ELF-1 (cell line): ENCODE data around the gene PANK4.

Source experiments
- DNase-seq: peaks from one replicate; pipeline ENCODE4 v3.0.0-alpha.2; 2016; ENCODE audit warnings: low read depth, low spot score

The PANK4 gene

GRCh38 chr1:2528966-2529783, 2.8 kb upstream of the PANK4 start:
- DNase-seq = peak; percentile 71

GRCh38 chr1:2528611-2528965, 2.2 kb upstream of the PANK4 start:
- DNase-seq = no peak

GRCh38 chr1:2528016-2528415, 1.6 kb upstream of the PANK4 start:
- DNase-seq = no peak

- DNase-seq = no peak
Measured at GRCh38 chr1:2527556-2527860, 1.1 kb upstream of the PANK4 start.

- DNase-seq = peak; percentile 62
Measured at GRCh38 chr1:2526824-2527555, 594 bp upstream of the PANK4 start.

- DNase-seq = peak; percentile 44
Measured at GRCh38 chr1:2525572-2525919, 850 bp downstream of the PANK4 start.

GRCh38 chr1:2523891-2524609, 2.3 kb downstream of the PANK4 start:
- DNase-seq = no peak

GRCh38 chr1:2523191-2523890, 3.1 kb downstream of the PANK4 start:
- no peak for DNase-seq

GRCh38 chr1:2522230-2522629, 4.2 kb downstream of the PANK4 start:
- no peak for DNase-seq

GRCh38 chr1:2520806-2521205, 5.6 kb downstream of the PANK4 start:
- DNase-seq = no peak

GRCh38 chr1:2520206-2520605, 6.2 kb downstream of the PANK4 start:
- DNase-seq = no peak

GRCh38 chr1:2519729-2520128, 6.7 kb downstream of the PANK4 start:
- DNase-seq = no peak

- no peak for DNase-seq
Measured at GRCh38 chr1:2519029-2519685, 7.2 kb downstream of the PANK4 start.

GRCh38 chr1:2518528-2518927, 7.9 kb downstream of the PANK4 start:
- DNase-seq = no peak

GRCh38 chr1:2517966-2518365, 8.4 kb downstream of the PANK4 start:
- DNase-seq = no peak

- no peak for DNase-seq
Measured at GRCh38 chr1:2516946-2517345, 9.4 kb downstream of the PANK4 start.

GRCh38 chr1:2516124-2516523, 10.3 kb downstream of the PANK4 start:
- no peak for DNase-seq

GRCh38 chr1:2515763-2516080, 10.7 kb downstream of the PANK4 start:
- no peak for DNase-seq

- no peak for DNase-seq
Measured at GRCh38 chr1:2514863-2515762, 11.3 kb downstream of the PANK4 start.

- DNase-seq = no peak
Measured at GRCh38 chr1:2513939-2514652, 12.3 kb downstream of the PANK4 start.
